ENCODE data around the gene ELK3. TPM values are rescaled to one million over a fixed set of nuclear protein-coding genes. Genes with fewer than 3 reads are reported as not detected.

The ELK3 gene
- total and polyA plus RNA-seq, 2 experiments from 2014 or later = 5.5 to 8.3 TPM

DNA sequence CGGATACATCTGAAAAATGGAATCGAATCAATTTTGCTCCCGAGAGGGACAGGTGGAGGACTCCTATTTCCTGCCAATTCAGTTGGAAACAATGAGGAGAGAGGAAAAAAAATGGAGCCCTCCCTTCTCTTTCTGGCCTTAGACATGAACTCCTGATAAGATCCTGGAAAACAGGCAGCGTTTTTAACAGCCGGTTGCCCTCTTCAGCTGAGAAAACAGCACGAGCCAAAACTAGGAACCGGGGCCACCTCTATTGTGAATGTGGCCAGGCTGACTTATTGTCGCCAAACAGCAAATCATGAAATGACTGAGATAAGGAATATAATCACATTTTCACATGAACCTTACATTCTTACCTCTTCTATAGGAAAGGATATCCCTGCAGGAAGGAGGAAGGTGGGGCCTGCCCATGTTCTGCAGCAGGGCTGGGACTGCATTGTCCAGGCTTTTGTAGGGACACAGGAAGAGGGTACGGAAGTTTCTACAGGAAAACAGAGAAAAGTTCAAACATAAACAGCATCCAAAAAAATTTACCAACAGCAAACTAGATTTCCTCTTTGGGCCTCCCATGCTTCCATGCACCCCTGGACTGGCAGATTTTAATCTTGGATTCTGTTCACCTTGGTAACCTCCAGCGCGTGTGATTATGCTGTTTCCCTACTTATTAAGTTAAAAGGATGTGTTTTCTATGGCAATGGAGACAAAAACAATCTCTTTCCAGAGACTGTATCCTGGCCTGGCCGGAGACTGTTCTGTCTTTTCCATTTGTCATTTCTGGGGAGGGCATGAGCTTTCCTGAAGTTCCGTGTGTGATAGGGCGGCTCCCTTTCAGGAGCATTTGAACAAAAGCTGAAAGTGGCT is 29.0 kb upstream of the ELK3 start:
- Mint-ChIP-seq H3K36me3 (ENCODE audit: low read depth) (no peaks in the 10 kb centered on the region), H3K27ac (no peak overlapping the region), H3K4me3 (no peak overlapping the region), H3K4me1 (peaks cover 11% of the 10 kb centered on the region; the same call in 2 of the 3 replicates), H3K9me3 (no peaks in the 10 kb centered on the region; the same call in 2 of the 3 replicates), H3K27me3 (ENCODE audit: insufficient read depth, low read depth, poor library complexity) (no peaks in the 10 kb centered on the region)
- no peaks in the 10 kb centered on the region for H4K20me1 ChIP-seq (replicated peaks; ENCODE audit: insufficient read depth)
- no peaks in the 10 kb centered on the region for H3F3A ChIP-seq (replicated peaks; ENCODE audit: low read depth)
- 0 out of 2 replicates have a peak, but pooled peaks cover 8% of the 10 kb centered on the region for H3K4me1 ChIP-seq (ENCODE audit: insufficient read depth)
- H3K27me3 ChIP-seq (ENCODE audit: insufficient read depth) = no peaks in the 10 kb centered on the region
- no peak overlapping the region for H3K27ac ChIP-seq (ENCODE audit: low read depth)
- no peak overlapping the region for H3K4me2 ChIP-seq
- DNase-seq (ENCODE audit: low spot score) (no peak), ATAC-seq (no peak)
- H3K36me3 ChIP-seq (ENCODE audit: insufficient read depth) = no peaks in the 10 kb centered on the region
- H3K79me2 ChIP-seq (replicated peaks; ENCODE audit: insufficient read depth) = no peaks in the 10 kb centered on the region
- H3K9me2 ChIP-seq (ENCODE audit: insufficient read depth) = no peaks in the 10 kb centered on the region
- no peak overlapping the region for H3K4me3 ChIP-seq
- peak overlapping the region; percentile 48 for H2AFZ ChIP-seq
- TF ChIP-seq STAT1 (IDR thresholded peaks at IDR 0.05; ENCODE audit: unreplicated experiment) (no peak), CREB1 (CRISPR knock-in tag; IDR thresholded peaks at IDR 0.05; ENCODE audit: low read depth) (no peak), ZNF114 (CRISPR knock-in tag; IDR thresholded peaks at IDR 0.05) (no peak), EZH2phosphoT487 (IDR thresholded peaks at IDR 0.05; ENCODE audit: unreplicated experiment) (no peak), JUNB (IDR thresholded peaks at IDR 0.05; ENCODE audit: unreplicated experiment) (no peak), POLR2AphosphoS5 (IDR thresholded peaks at IDR 0.05; ENCODE audit: low read depth) (no peak), NANOG (IDR thresholded peaks at IDR 0.05; ENCODE audit: borderline replicate concordance) (no peak)
- TF ChIP-seq, protein P1, sequence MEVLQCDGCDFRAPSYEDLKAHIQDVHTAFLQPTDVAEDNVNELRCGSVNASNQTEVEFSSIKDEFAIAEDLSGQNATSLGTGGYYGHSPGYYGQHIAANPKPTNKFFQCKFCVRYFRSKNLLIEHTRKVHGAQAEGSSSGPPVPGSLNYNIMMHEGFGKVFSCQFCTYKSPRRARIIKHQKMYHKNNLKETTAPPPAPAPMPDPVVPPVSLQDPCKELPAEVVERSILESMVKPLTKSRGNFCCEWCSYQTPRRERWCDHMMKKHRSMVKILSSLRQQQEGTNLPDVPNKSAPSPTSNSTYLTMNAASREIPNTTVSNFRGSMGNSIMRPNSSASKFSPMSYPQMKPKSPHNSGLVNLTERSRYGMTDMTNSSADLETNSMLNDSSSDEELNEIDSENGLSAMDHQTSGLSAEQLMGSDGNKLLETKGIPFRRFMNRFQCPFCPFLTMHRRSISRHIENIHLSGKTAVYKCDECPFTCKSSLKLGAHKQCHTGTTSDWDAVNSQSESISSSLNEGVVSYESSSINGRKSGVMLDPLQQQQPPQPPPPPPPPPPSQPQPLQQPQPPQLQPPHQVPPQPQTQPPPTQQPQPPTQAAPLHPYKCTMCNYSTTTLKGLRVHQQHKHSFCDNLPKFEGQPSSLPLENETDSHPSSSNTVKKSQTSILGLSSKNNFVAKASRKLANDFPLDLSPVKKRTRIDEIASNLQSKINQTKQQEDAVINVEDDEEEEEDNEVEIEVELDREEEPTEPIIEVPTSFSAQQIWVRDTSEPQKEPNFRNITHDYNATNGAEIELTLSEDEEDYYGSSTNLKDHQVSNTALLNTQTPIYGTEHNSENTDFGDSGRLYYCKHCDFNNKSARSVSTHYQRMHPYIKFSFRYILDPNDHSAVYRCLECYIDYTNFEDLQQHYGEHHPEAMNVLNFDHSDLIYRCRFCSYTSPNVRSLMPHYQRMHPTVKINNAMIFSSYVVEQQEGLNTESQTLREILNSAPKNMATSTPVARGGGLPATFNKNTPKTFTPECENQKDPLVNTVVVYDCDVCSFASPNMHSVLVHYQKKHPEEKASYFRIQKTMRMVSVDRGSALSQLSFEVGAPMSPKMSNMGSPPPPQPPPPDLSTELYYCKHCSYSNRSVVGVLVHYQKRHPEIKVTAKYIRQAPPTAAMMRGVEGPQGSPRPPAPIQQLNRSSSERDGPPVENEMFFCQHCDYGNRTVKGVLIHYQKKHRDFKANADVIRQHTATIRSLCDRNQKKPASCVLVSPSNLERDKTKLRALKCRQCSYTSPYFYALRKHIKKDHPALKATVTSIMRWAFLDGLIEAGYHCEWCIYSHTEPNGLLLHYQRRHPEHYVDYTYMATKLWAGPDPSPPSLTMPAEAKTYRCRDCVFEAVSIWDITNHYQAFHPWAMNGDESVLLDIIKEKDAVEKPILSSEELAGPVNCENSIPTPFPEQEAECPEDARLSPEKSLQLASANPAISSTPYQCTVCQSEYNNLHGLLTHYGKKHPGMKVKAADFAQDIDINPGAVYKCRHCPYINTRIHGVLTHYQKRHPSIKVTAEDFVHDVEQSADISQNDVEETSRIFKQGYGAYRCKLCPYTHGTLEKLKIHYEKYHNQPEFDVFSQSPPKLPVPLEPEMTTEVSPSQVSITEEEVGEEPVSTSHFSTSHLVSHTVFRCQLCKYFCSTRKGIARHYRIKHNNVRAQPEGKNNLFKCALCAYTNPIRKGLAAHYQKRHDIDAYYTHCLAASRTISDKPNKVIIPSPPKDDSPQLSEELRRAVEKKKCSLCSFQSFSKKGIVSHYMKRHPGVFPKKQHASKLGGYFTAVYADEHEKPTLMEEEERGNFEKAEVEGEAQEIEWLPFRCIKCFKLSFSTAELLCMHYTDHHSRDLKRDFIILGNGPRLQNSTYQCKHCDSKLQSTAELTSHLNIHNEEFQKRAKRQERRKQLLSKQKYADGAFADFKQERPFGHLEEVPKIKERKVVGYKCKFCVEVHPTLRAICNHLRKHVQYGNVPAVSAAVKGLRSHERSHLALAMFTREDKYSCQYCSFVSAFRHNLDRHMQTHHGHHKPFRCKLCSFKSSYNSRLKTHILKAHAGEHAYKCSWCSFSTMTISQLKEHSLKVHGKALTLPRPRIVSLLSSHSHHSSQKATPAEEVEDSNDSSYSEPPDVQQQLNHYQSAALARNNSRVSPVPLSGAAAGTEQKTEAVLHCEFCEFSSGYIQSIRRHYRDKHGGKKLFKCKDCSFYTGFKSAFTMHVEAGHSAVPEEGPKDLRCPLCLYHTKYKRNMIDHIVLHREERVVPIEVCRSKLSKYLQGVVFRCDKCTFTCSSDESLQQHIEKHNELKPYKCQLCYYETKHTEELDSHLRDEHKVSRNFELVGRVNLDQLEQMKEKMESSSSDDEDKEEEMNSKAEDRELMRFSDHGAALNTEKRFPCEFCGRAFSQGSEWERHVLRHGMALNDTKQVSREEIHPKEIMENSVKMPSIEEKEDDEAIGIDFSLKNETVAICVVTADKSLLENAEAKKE (CRISPR knock-in tag; IDR thresholded peaks at IDR 0.05) = no peak
- TF ChIP-seq, protein P2, sequence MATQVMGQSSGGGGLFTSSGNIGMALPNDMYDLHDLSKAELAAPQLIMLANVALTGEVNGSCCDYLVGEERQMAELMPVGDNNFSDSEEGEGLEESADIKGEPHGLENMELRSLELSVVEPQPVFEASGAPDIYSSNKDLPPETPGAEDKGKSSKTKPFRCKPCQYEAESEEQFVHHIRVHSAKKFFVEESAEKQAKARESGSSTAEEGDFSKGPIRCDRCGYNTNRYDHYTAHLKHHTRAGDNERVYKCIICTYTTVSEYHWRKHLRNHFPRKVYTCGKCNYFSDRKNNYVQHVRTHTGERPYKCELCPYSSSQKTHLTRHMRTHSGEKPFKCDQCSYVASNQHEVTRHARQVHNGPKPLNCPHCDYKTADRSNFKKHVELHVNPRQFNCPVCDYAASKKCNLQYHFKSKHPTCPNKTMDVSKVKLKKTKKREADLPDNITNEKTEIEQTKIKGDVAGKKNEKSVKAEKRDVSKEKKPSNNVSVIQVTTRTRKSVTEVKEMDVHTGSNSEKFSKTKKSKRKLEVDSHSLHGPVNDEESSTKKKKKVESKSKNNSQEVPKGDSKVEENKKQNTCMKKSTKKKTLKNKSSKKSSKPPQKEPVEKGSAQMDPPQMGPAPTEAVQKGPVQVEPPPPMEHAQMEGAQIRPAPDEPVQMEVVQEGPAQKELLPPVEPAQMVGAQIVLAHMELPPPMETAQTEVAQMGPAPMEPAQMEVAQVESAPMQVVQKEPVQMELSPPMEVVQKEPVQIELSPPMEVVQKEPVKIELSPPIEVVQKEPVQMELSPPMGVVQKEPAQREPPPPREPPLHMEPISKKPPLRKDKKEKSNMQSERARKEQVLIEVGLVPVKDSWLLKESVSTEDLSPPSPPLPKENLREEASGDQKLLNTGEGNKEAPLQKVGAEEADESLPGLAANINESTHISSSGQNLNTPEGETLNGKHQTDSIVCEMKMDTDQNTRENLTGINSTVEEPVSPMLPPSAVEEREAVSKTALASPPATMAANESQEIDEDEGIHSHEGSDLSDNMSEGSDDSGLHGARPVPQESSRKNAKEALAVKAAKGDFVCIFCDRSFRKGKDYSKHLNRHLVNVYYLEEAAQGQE (IDR thresholded peaks at IDR 0.05; ENCODE audit: unreplicated experiment) = no peak
- TF ChIP-seq, protein P3, sequence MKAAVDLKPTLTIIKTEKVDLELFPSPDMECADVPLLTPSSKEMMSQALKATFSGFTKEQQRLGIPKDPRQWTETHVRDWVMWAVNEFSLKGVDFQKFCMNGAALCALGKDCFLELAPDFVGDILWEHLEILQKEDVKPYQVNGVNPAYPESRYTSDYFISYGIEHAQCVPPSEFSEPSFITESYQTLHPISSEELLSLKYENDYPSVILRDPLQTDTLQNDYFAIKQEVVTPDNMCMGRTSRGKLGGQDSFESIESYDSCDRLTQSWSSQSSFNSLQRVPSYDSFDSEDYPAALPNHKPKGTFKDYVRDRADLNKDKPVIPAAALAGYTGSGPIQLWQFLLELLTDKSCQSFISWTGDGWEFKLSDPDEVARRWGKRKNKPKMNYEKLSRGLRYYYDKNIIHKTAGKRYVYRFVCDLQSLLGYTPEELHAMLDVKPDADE (IDR thresholded peaks at IDR 0.05) = no peak

All from GM23338 (cell line).